Measurements from ENCODE around the gene SLC22A23. TPM values are rescaled to one million over a fixed set of nuclear protein-coding genes. Genes with fewer than 3 reads are reported as not detected.

The SLC22A23 gene
- total RNA-seq, 4 donors from 2014 or later: 8.3 to 22.5 (median 12.8) TPM

DNA sequence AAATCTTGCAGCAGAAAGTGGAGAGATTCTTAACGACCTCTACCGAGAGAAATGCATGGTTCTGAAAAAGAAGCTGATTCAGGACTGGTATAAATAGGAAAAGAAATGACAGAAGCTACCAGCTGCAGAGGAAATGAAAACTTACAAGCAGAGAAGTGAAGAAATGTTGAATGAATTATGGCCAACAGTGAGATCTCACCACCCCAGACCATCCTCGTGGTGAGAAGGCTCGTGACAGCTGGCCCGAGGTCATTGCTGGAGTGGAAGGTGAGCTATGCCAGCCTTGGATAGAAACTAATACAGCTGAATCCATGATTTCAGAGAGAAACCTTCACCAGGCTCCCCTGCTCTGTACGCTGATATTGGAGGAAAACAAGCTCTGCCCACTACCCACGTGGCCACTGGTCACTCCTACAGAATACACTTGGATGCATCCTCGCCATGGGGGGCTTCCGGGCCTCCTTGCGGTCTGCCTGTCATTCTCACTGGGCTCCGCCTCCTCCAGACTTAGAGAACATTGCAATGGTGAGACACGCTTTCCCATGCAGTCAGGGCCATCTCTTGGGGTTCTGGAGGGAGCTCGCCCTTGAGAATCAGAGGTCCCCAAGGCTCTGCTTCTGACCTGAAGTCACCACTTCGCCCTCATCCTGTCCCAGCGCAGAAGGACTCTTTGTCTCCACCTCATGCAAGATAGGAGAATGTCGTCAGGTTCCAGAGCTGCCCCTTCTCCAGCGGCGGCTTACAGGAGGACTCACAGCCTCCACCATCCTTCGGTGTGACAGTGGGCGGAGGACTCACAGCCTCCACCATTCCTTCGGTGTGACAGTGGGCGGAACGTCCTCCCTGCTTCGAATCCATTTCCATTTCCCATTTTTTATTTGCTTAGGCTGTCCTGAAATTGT, 218.8 kb downstream of the SLC22A23 start:
- ATAC-seq (ENCODE audit: low FRiP score) (no peak), DNase-seq (ENCODE audit: low spot score) (no peak)
- TF ChIP-seq, protein P1, sequence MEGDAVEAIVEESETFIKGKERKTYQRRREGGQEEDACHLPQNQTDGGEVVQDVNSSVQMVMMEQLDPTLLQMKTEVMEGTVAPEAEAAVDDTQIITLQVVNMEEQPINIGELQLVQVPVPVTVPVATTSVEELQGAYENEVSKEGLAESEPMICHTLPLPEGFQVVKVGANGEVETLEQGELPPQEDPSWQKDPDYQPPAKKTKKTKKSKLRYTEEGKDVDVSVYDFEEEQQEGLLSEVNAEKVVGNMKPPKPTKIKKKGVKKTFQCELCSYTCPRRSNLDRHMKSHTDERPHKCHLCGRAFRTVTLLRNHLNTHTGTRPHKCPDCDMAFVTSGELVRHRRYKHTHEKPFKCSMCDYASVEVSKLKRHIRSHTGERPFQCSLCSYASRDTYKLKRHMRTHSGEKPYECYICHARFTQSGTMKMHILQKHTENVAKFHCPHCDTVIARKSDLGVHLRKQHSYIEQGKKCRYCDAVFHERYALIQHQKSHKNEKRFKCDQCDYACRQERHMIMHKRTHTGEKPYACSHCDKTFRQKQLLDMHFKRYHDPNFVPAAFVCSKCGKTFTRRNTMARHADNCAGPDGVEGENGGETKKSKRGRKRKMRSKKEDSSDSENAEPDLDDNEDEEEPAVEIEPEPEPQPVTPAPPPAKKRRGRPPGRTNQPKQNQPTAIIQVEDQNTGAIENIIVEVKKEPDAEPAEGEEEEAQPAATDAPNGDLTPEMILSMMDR (IDR thresholded peaks at IDR 0.05): no peak

GRCh38 chr6:3236005-3236404, 220.8 kb downstream of the SLC22A23 start:
- DNase-seq (ENCODE audit: low spot score) (no peak), ATAC-seq (ENCODE audit: low FRiP score) (no peak)
- TF ChIP-seq, protein P1 (IDR thresholded peaks at IDR 0.05): no peak

DNA sequence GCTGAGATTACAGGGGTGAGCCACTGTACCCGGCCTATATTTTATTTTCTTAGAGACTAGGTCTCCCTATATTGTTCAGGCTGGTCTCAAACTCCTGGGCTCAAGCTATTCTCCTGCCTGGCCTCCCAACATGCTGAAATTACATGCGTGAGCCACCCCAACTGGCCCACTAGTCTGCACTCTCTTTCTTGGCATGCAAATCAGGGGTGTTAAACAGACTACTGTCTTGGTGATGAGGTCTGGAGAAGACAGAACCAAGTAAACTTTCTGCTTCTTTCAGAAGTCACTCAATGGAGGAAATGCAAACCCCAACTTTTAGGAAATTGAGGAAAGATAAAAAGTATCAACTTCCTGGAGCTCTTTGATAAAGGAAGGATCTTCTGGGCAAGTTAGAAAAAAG, 221.4 kb downstream of the SLC22A23 start:
- TF ChIP-seq, protein P1 (IDR thresholded peaks at IDR 0.05): no peak
- DNase-seq (ENCODE audit: low spot score) (no peak), ATAC-seq (ENCODE audit: low FRiP score) (no peak)

DNA sequence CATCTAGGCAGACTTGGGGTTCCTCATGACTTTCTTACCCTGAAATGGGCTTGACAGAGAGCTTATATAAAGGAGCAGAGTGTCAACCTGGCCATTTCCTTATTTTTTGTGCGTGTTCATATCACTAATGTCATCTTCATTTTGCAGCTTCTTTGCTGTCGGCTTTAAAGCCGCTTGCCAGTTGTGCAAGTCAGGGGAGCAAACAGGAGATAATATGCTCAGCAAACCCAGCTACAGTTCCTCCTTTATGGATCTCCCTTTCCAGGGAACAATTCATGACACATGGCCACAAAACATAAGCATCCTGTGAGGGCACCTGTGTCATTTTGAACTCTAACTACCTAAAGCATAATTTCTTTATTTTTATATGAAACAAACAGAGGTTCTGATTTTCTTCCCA, 222.9 kb downstream of the SLC22A23 start:
- no peak for ATAC-seq (ENCODE audit: low FRiP score)
- no peak for DNase-seq (ENCODE audit: low spot score)
- TF ChIP-seq, protein P1 (IDR thresholded peaks at IDR 0.05): no peak

GRCh38 chr6:3233321-3233720, 223.5 kb downstream of the SLC22A23 start:
- no peak for DNase-seq (ENCODE audit: low spot score)
- TF ChIP-seq, protein P1 (IDR thresholded peaks at IDR 0.05): no peak
- ATAC-seq (ENCODE audit: low FRiP score): no peak

DNA sequence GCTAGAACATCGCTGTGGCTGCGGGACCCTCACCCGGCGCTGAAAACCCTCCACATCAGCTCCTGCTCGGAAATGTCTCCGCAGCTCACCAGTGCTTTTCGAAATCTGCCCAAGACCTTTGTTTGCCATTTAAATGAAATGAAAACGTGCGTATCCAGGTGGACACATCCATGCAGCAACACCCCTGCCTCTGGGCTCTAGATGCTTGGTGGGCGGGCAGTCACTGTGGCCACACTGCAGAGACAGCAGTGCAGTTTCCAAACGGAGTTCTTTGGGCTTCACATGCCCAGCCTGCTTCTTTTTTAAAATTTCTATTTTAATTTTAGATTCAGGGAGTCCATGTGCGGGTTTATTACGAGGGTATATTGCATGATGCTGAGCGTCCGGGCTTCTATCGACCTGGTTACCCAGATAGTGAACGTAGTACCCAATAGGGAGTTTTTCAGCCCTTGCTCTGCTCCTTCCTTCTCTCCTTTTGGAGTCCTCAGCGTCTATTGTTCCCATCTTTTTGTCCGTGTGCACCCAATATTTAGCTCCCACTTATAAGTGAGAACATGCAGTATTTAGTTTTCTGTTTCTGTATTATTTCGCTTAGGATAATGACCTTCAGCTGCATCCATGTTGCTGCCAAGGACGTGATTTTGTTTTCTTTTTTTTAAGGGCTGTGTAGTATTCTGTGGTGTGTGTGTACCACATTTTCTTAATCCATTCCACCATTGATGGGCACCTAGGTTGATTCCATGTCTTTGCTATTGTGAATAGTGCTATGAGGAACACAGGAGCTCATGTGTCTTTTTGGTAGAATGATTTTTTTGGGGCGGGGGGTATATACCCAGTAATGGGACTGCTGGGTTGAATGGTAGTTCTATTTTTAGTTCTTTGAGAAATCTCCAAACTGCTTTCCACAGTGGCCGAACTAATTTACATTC, 224.6 kb downstream of the SLC22A23 start:
- TF ChIP-seq, protein P1 (IDR thresholded peaks at IDR 0.05): no peak
- no peak for ATAC-seq (ENCODE audit: low FRiP score)
- no peak for DNase-seq (ENCODE audit: low spot score)

All from omental fat pad (tissue), 4 donors.